ENCODE results near the gene COL4A4. TPM values are rescaled to one million over a fixed set of nuclear protein-coding genes. Genes with fewer than 3 reads are reported as not detected.

COL4A4 gene
- under 1 TPM; 0.10 to 0.16 TPM for polyA plus RNA-seq

DNA sequence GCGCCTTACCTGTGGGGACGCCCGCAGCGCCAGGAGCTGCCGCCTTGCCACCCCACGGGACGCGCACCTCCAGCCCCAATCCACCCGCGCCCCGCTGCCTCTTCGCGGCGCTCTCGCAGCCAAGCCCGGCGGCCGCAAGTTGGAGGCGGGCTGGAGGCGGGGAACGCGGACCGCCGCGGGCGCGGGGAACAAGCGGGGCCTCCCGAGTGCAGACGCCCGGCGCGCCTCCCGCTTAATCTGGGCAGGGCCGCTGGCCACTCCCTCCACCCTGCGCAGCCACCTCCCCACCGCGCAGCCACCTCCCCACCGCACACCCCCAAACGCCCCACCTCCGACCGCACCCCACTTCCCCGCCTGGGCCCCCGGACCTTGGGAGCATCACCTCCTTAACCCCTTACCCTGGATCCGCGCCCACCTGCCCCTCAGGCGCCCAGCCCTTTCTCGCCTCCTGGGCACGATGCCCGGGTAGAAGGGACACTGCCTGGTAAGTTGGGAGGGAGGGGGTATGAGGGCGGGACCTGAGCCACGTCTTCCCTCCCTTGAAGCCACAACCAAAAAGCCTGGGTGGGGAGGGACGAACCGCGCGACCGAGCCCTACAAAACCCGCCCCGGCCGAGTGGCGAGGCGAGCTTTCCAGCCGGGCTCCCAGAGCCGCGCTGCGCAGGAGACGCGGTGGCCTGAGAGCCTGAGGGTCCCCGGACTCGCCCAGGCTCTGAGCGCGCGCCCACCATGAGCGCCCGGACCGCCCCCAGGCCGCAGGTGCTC lies at the start of gene COL4A4, which contains the start of gene COL4A3:
COL4A4 (minus strand) TSS at position 208 of the 765 bp plus-strand sequence. CDS start 16,722 bp downstream, outside the sequence.
COL4A3 (plus strand) TSS at position 627 of the 765 bp plus-strand sequence; CDS start at position 730, 103 bp downstream.
- Histone ChIP-seq H3K27me3 (ENCODE audit: control insufficient read depth in 1 of 2, insufficient read depth in 2 of 2, low read length in 2 of 2) (peaks cover 3 to 21% of the 10 kb centered on the region in 2 donors), H3K4me1 (ENCODE audit: control insufficient read depth in 2 of 2, insufficient read depth in 2 of 2, low read length in 1 of 2) (peaks cover 5 to 7% of the 10 kb centered on the region in 2 donors), H3K4me3 (ENCODE audit: low read depth in 1 of 2, low read length in 2 of 2) (peak within 1 kb of the TSS; percentile 31 to 34), H3K36me3 (ENCODE audit: control insufficient read depth in 2 of 2, insufficient read depth in 2 of 2, low read length in 1 of 2) (no peaks in the 10 kb centered on the region), H3K27ac (ENCODE audit: low read depth in 2 of 2, low read length in 1 of 2) (no peak within 1 kb of the TSS), H3K9me3 (ENCODE audit: control insufficient read depth in 2 of 2, insufficient read depth in 1 of 2, low read depth in 1 of 2, low read length in 1 of 2) (peaks cover 0 to 2% of the 10 kb centered on the region in 2 donors)
- WGBS, 2 donors, result 1% methylated on average over 58 to 77 of the region's 77 CpGs

GRCh38 chr2:227207573-227207972 lies 43.6 kb upstream of the COL4A4 start:
- Histone ChIP-seq H3K27me3 (ENCODE audit: control insufficient read depth in 1 of 2, insufficient read depth in 2 of 2, low read length in 2 of 2) (no peaks in the 10 kb centered on the region), H3K9me3 (ENCODE audit: control insufficient read depth in 2 of 2, insufficient read depth in 1 of 2, low read depth in 1 of 2, low read length in 1 of 2) (no peaks in the 10 kb centered on the region), H3K4me3 (ENCODE audit: low read depth in 1 of 2, low read length in 2 of 2) (no peak overlapping the region), H3K36me3 (ENCODE audit: control insufficient read depth in 2 of 2, insufficient read depth in 2 of 2, low read length in 1 of 2) (no peaks in the 10 kb centered on the region), H3K4me1 (ENCODE audit: control insufficient read depth in 2 of 2, insufficient read depth in 2 of 2, low read length in 1 of 2) (no peaks in the 10 kb centered on the region), H3K27ac (ENCODE audit: low read depth in 2 of 2, low read length in 1 of 2) (no peak overlapping the region)
- WGBS, 2 donors, result 81 to 86% methylated on average over 2 of the region's 2 CpGs

DNA sequence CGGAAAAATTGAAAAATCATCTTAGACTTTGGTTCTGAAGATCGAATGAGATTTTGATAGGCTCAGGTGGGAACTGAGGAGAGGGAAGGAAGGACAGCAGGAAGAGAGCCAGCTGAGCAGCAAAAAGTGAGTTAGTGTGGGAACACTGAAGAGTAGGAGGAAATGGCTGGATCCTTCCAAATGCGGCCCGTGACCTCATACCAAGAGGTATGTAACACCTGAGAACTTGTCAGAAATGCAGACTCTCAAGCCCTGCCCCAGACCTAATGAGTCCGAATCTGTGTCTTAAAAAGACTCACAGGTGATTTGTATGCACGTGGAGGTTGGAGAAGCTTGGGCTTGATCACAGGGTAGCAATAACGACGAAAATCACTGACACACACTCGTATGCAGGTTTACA lies 42.4 kb upstream of the COL4A4 start:
- no peaks in the 10 kb centered on the region for H3K27me3 ChIP-seq (ENCODE audit: control insufficient read depth in 1 of 2, insufficient read depth in 2 of 2, low read length in 2 of 2)
- no peaks in the 10 kb centered on the region for H3K9me3 ChIP-seq (ENCODE audit: control insufficient read depth in 2 of 2, insufficient read depth in 1 of 2, low read depth in 1 of 2, low read length in 1 of 2)
- H3K27ac ChIP-seq (ENCODE audit: low read depth in 2 of 2, low read length in 1 of 2), result no peak overlapping the region
- no peak overlapping the region for H3K4me3 ChIP-seq (ENCODE audit: low read depth in 1 of 2, low read length in 2 of 2)
- WGBS, 2 donors, result 87 to 90% methylated on average over 9 of the region's 9 CpGs
- H3K4me1 ChIP-seq (ENCODE audit: control insufficient read depth in 2 of 2, insufficient read depth in 2 of 2, low read length in 1 of 2), result no peaks in the 10 kb centered on the region
- no peaks in the 10 kb centered on the region for H3K36me3 ChIP-seq (ENCODE audit: control insufficient read depth in 2 of 2, insufficient read depth in 2 of 2, low read length in 1 of 2)

DNA sequence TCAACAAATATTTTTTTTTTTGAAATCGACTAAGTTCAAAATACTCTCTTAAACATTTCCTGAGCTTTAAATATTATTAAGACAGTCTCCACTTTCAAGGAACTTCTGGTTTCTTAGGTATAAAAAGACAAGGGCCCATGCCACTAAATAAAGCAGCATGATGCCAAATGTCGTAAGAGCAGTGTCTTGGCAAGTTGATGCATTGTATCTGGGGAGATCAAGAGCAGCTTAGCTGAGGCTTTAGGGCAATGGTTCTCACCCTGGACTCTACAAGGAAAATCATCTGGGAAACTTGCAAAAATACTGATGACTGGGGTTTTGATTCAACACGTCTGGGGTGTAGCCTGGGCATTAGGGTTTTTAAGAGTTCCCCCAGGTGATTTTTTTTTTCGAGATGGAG lies 41.7 kb upstream of the COL4A4 start:
- no peak overlapping the region for H3K27ac ChIP-seq (ENCODE audit: low read depth in 2 of 2, low read length in 1 of 2)
- H3K4me3 ChIP-seq (ENCODE audit: low read depth in 1 of 2, low read length in 2 of 2), result no peak overlapping the region
- H3K36me3 ChIP-seq (ENCODE audit: control insufficient read depth in 2 of 2, insufficient read depth in 2 of 2, low read length in 1 of 2), result no peaks in the 10 kb centered on the region
- H3K4me1 ChIP-seq (ENCODE audit: control insufficient read depth in 2 of 2, insufficient read depth in 2 of 2, low read length in 1 of 2), result no peaks in the 10 kb centered on the region
- no peaks in the 10 kb centered on the region for H3K27me3 ChIP-seq (ENCODE audit: control insufficient read depth in 1 of 2, insufficient read depth in 2 of 2, low read length in 2 of 2)
- WGBS, 2 donors, result 44 to 63% methylated on average over 4 of the region's 4 CpGs
- no peaks in the 10 kb centered on the region for H3K9me3 ChIP-seq (ENCODE audit: control insufficient read depth in 2 of 2, insufficient read depth in 1 of 2, low read depth in 1 of 2, low read length in 1 of 2)

DNA sequence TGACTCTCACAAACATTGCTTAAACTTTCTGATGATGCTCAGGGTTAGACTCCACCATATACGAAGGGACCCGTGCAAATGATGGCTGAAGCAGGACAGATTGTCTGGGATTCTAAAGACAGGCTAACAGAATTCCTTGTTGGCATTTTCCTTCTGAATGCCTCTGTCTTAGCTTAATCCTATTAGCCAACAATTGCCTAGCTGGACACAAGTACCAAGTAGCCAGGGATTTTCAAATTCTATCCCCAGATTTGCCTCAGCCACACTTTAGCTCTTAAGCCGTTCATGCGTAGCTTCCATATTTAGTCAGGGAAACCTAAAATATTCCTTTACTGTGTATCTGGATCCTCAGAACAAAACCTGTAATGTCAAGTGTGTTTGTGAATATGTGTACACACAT lies 40.4 kb upstream of the COL4A4 start:
- no peaks in the 10 kb centered on the region for H3K27me3 ChIP-seq (ENCODE audit: control insufficient read depth in 1 of 2, insufficient read depth in 2 of 2, low read length in 2 of 2)
- no peak overlapping the region for H3K4me3 ChIP-seq (ENCODE audit: low read depth in 1 of 2, low read length in 2 of 2)
- H3K9me3 ChIP-seq (ENCODE audit: control insufficient read depth in 2 of 2, insufficient read depth in 1 of 2, low read depth in 1 of 2, low read length in 1 of 2), result no peaks in the 10 kb centered on the region
- no peaks in the 10 kb centered on the region for H3K36me3 ChIP-seq (ENCODE audit: control insufficient read depth in 2 of 2, insufficient read depth in 2 of 2, low read length in 1 of 2)
- WGBS, 2 donors, result 91 to 98% methylated on average over 4 of the region's 4 CpGs
- H3K4me1 ChIP-seq (ENCODE audit: control insufficient read depth in 2 of 2, insufficient read depth in 2 of 2, low read length in 1 of 2), result no peaks in the 10 kb centered on the region
- H3K27ac ChIP-seq (ENCODE audit: low read depth in 2 of 2, low read length in 1 of 2), result no peak overlapping the region

DNA sequence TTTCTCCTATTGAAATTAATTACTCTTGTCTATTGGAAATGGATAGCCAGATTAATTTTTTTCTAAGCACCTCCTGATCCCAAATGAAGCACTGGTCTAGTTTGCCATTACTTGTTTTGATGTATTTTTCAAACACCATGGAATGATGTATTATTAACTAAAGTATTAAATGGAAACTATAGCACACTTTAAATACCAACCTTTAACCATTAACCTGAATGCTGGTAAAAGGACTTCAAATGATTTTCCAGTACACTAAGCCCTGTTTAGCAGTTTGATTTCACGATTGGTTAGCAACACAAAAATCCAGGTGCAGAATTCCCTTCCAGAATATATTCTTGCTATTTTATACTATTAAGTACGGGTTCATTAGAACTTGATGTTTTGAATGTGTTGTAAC lies 37.8 kb upstream of the COL4A4 start:
- no peaks in the 10 kb centered on the region for H3K9me3 ChIP-seq (ENCODE audit: control insufficient read depth in 2 of 2, insufficient read depth in 1 of 2, low read depth in 1 of 2, low read length in 1 of 2)
- WGBS, 2 donors, result 62 to 67% methylated on average over 2 of the region's 2 CpGs
- no peak overlapping the region for H3K4me3 ChIP-seq (ENCODE audit: low read depth in 1 of 2, low read length in 2 of 2)
- no peaks in the 10 kb centered on the region for H3K27me3 ChIP-seq (ENCODE audit: control insufficient read depth in 1 of 2, insufficient read depth in 2 of 2, low read length in 2 of 2)
- H3K36me3 ChIP-seq (ENCODE audit: control insufficient read depth in 2 of 2, insufficient read depth in 2 of 2, low read length in 1 of 2), result no peaks in the 10 kb centered on the region
- H3K27ac ChIP-seq (ENCODE audit: low read depth in 2 of 2, low read length in 1 of 2), result no peak overlapping the region
- H3K4me1 ChIP-seq (ENCODE audit: control insufficient read depth in 2 of 2, insufficient read depth in 2 of 2, low read length in 1 of 2), result no peaks in the 10 kb centered on the region

GRCh38 chr2:227198866-227199265 lies 34.9 kb upstream of the COL4A4 start:
- Histone ChIP-seq H3K36me3 (ENCODE audit: control insufficient read depth in 2 of 2, insufficient read depth in 2 of 2, low read length in 1 of 2) (no peaks in the 10 kb centered on the region), H3K27ac (ENCODE audit: low read depth in 2 of 2, low read length in 1 of 2) (no peak overlapping the region), H3K4me1 (ENCODE audit: control insufficient read depth in 2 of 2, insufficient read depth in 2 of 2, low read length in 1 of 2) (no peaks in the 10 kb centered on the region), H3K9me3 (ENCODE audit: control insufficient read depth in 2 of 2, insufficient read depth in 1 of 2, low read depth in 1 of 2, low read length in 1 of 2) (no peaks in the 10 kb centered on the region), H3K27me3 (ENCODE audit: control insufficient read depth in 1 of 2, insufficient read depth in 2 of 2, low read length in 2 of 2) (no peaks in the 10 kb centered on the region), H3K4me3 (ENCODE audit: low read depth in 1 of 2, low read length in 2 of 2) (no peak overlapping the region)
- WGBS, 2 donors, result 79 to 87% methylated on average over 3 of the region's 3 CpGs

DNA sequence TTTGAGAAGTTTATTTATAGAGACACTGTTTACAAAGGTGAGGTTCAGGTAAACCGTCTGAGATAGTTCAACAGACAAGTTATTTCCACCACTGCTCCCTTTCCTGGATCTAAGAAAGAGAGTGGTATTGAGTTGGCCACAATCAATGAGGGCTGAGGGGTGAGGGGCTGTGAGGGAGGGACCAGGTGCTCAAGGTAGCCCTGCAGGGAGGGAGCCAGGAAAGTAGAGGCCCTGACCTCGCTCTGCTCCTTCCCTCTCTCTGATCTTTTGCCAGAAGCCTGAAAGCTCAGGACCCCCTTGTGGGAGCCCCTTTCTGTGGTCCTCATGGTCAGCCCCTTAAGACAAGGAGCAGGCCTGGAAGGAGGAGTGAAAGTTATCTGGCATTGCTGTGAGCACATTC lies 30.2 kb upstream of the COL4A4 start:
- no peak overlapping the region for H3K27ac ChIP-seq (ENCODE audit: low read depth in 2 of 2, low read length in 1 of 2)
- H3K4me3 ChIP-seq (ENCODE audit: low read depth in 1 of 2, low read length in 2 of 2), result no peak overlapping the region
- no peaks in the 10 kb centered on the region for H3K4me1 ChIP-seq (ENCODE audit: control insufficient read depth in 2 of 2, insufficient read depth in 2 of 2, low read length in 1 of 2)
- no peaks in the 10 kb centered on the region for H3K36me3 ChIP-seq (ENCODE audit: control insufficient read depth in 2 of 2, insufficient read depth in 2 of 2, low read length in 1 of 2)
- WGBS, 2 donors, result 60 to 68% methylated on average over 2 of the region's 2 CpGs
- no peaks in the 10 kb centered on the region for H3K27me3 ChIP-seq (ENCODE audit: control insufficient read depth in 1 of 2, insufficient read depth in 2 of 2, low read length in 2 of 2)
- no peaks in the 10 kb centered on the region for H3K9me3 ChIP-seq (ENCODE audit: control insufficient read depth in 2 of 2, insufficient read depth in 1 of 2, low read depth in 1 of 2, low read length in 1 of 2)

DNA sequence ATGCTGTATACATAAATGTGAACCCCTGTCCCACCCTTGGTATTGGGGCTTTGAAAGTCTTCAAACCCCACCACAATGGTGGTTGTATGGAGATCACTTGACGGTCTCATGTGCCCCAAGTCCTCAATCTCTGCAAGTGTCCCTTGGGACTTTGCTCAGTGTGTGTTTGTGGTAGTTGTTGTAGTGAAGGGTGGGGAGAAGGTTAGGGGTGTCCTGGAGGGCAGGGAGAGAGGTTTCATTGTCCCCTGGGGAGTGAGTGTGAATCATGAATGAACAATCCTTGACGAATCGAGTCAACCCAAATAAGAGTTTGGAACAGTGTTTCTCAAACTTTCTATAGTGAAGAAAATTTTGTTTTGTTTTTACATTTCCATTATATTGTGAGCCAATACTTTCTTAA lies 28.5 kb upstream of the COL4A4 start:
- Histone ChIP-seq H3K36me3 (ENCODE audit: control insufficient read depth in 2 of 2, insufficient read depth in 2 of 2, low read length in 1 of 2) (no peaks in the 10 kb centered on the region), H3K27me3 (ENCODE audit: control insufficient read depth in 1 of 2, insufficient read depth in 2 of 2, low read length in 2 of 2) (no peaks in the 10 kb centered on the region), H3K4me1 (ENCODE audit: control insufficient read depth in 2 of 2, insufficient read depth in 2 of 2, low read length in 1 of 2) (no peaks in the 10 kb centered on the region), H3K9me3 (ENCODE audit: control insufficient read depth in 2 of 2, insufficient read depth in 1 of 2, low read depth in 1 of 2, low read length in 1 of 2) (no peaks in the 10 kb centered on the region), H3K4me3 (ENCODE audit: low read depth in 1 of 2, low read length in 2 of 2) (no peak overlapping the region), H3K27ac (ENCODE audit: low read depth in 2 of 2, low read length in 1 of 2) (no peak overlapping the region)
- WGBS, 2 donors, result 85 to 92% methylated on average over 3 of the region's 3 CpGs

DNA sequence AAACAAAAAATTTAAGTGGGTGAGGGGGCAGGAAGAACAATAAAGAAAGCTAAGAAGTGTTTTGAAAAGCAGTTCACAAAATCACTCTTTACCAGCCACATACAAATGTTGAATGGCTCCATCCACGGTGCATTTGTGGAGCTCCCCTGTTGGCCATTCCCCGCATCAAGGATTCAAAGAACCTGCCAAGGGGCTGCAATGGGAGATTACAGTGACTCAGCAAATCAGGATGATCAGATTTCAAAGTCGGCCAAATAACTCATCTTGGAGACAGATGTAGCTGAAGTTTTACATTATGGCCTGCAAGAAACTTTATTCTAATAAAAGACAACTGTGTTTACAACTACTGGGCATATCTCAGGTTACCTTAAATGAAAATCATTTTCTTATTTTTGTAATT lies 27.4 kb upstream of the COL4A4 start:
- no peaks in the 10 kb centered on the region for H3K4me1 ChIP-seq (ENCODE audit: control insufficient read depth in 2 of 2, insufficient read depth in 2 of 2, low read length in 1 of 2)
- H3K9me3 ChIP-seq (ENCODE audit: control insufficient read depth in 2 of 2, insufficient read depth in 1 of 2, low read depth in 1 of 2, low read length in 1 of 2), result no peaks in the 10 kb centered on the region
- H3K36me3 ChIP-seq (ENCODE audit: control insufficient read depth in 2 of 2, insufficient read depth in 2 of 2, low read length in 1 of 2), result no peaks in the 10 kb centered on the region
- H3K27ac ChIP-seq (ENCODE audit: low read depth in 2 of 2, low read length in 1 of 2), result no peak overlapping the region
- H3K27me3 ChIP-seq (ENCODE audit: control insufficient read depth in 1 of 2, insufficient read depth in 2 of 2, low read length in 2 of 2), result no peaks in the 10 kb centered on the region
- H3K4me3 ChIP-seq (ENCODE audit: low read depth in 1 of 2, low read length in 2 of 2), result no peak overlapping the region
- 59 to 71% methylated on average over 3 of the region's 3 CpGs for WGBS, 2 donors
